SIG-M5 treated with dmso at 0.1 percent for 504 hours (cell line): ENCODE measurements around the gene IRAK1BP1.
"Not testable (repeated sequence)": the region's sequence is repeated elsewhere in the genome, so short reads cannot be mapped to it uniquely, and the experiment has no call there.

ENCODE experiments used
- DNase-seq: peaks from one replicate; lab custom pipeline; 2025; ENCODE audit not compliant: unreplicated experiment; lab: John Stamatoyannopoulos, UW

The IRAK1BP1 gene

GRCh38 chr6:78883651-78884050, 16.3 kb downstream of the IRAK1BP1 start:
- no peak for DNase-seq

GRCh38 chr6:78889901-78890300, 22.6 kb downstream of the IRAK1BP1 start:
- not testable (repeated sequence) for DNase-seq

GRCh38 chr6:78896227-78896626, 28.9 kb downstream of the IRAK1BP1 start:
- no peak for DNase-seq

- DNase-seq = no peak
These were observed 41.3 kb downstream of the IRAK1BP1 start for GRCh38 chr6:78908621-78909020.

- peak; percentile 78 for DNase-seq
These were observed 42.0 kb downstream of the IRAK1BP1 start for GRCh38 chr6:78909391-78909790.

- DNase-seq = no peak
These were observed 42.7 kb downstream of the IRAK1BP1 start for GRCh38 chr6:78910010-78910409.

GRCh38 chr6:78910591-78911171, 43.3 kb downstream of the IRAK1BP1 start:
- DNase-seq = no peak

- no peak for DNase-seq
These were observed 44.0 kb downstream of the IRAK1BP1 start for GRCh38 chr6:78911218-78911940.

GRCh38 chr6:78916411-78916810, 49.1 kb downstream of the IRAK1BP1 start:
- DNase-seq = no peak

GRCh38 chr6:78917788-78918187, 50.4 kb downstream of the IRAK1BP1 start:
- no peak for DNase-seq

GRCh38 chr6:78921168-78921567, 53.8 kb downstream of the IRAK1BP1 start:
- not testable (repeated sequence) for DNase-seq

- no peak for DNase-seq
These were observed 58.0 kb downstream of the IRAK1BP1 start for GRCh38 chr6:78925317-78925716.

- DNase-seq = no peak
These were observed 68.2 kb downstream of the IRAK1BP1 start for GRCh38 chr6:78935553-78935952.

- DNase-seq = no peak
These were observed 69.2 kb downstream of the IRAK1BP1 start for GRCh38 chr6:78936515-78936914.

- no peak for DNase-seq
These were observed 75.1 kb downstream of the IRAK1BP1 start for GRCh38 chr6:78942446-78942845.

GRCh38 chr6:78947529-78947928, 80.2 kb downstream of the IRAK1BP1 start:
- no peak for DNase-seq

GRCh38 chr6:78947962-78948361, 80.6 kb downstream of the IRAK1BP1 start:
- DNase-seq = no peak

- DNase-seq = no peak
These were observed 81.4 kb downstream of the IRAK1BP1 start for GRCh38 chr6:78948785-78949184.

- no peak for DNase-seq
These were observed 85.0 kb downstream of the IRAK1BP1 start for GRCh38 chr6:78952362-78952761.
